T-helper 2 cell (primary cell): ENCODE data around the gene DAAM1.

Experiments used
- DNase-seq, 5 experiments: peaks; one replicate each; pipeline versions ENCODE4 v3.0.0 to v3.0.0-alpha.2; 2012 to 2022
- total RNA-seq, 2 donors: gene quantifications; one replicate each; lab custom pipeline; 2026; lab: John Stamatoyannopoulos, UW

Gene DAAM1
- 15.3 to 23.0 reads per million in 2 donors for total RNA-seq

DNA sequence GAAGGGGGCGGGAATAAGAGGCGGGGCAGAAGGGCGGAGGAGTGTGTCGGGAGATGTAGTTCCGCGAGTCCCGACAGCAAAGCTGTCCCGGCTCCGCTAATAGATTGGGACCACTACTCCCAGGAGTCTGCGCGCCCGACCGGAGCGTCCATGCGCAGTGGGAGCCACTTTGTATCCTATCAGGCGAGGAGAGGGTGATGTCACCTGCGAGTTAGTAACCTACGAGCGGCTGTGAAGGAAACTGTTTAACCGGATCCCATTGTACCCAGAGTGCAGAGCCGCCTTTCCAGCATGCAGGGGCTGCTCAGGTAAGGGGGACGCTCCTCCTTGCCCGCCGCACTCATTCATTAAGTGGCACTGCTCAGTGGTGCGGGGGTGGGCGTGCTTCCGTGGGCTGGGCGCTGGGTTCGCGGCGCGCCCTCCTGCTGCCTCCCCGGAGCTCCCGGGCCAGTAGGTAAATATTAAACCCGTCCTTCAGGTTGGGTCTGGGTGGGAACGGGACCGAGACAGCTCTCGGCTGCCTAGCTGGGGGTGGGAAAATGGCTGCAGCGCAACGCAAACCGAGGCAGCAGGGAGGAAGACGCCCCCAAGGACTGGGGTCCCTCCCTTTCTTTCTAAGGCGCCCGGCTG is at the start of gene DAAM1:
Gene DAAM1 (plus strand): TSS at position 207 of the 630 bp plus-strand sequence. CDS start 74,811 bp downstream, outside the sequence.
- peak; percentile 82 to 99 (median 95) for DNase-seq

GRCh38 chr14:59139324-59139723 is 49.1 kb upstream of the DAAM1 start:
- DNase-seq: no peak

- DNase-seq: no peak
Measured at GRCh38 chr14:59140106-59140843, 48.2 kb upstream of the DAAM1 start.

GRCh38 chr14:59146484-59146883 is 42.0 kb upstream of the DAAM1 start:
- no peak for DNase-seq

GRCh38 chr14:59147007-59147406 is 41.5 kb upstream of the DAAM1 start:
- DNase-seq: no peak

- DNase-seq: no peak
Measured at GRCh38 chr14:59148334-59148900, 40.0 kb upstream of the DAAM1 start.

DNA sequence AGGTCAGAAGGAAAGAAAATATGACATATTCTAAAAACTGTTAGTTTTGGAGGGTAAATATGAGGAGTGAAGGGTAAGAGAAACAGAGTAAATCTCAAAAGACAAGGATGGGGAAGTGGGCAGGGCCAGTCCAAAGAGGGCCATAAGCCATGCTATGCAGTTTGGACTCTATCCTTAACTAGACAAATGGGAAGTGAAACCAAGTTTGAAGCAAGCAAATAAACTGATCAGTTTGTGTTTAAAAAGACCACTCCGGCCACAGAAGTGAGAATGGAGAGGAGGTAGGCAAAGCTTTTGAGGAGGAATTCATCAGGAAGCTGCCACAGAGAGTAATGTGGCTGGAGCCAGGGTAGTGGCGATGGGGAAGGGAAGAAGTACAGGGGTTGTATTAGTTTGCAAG is 37.5 kb upstream of the DAAM1 start:
- DNase-seq: no peak

GRCh38 chr14:59154373-59154772 is 34.1 kb upstream of the DAAM1 start:
- peak in 1 of 5 experiments; percentile 26 for DNase-seq

DNA sequence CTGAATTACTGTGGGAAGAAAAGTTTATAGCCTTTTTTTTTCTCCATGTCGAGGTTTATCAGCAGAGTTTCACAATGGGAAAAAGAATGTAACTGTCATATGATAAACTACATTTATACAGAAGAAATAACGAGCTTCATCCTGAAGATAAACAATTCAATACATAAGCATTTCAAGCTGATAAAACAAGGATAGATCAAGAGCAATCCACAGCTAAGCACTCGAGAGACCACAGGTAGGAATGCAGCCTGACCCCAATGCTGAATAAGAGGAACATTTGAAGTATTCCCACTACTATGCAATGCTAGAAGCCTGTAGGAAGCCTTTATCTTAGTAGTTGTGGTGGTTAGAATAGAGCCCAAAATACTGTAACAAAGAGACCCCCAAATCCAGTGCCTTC is 32.6 kb upstream of the DAAM1 start:
- no peak for DNase-seq

GRCh38 chr14:59159169-59159568 is 29.3 kb upstream of the DAAM1 start:
- no peak for DNase-seq

- no peak for DNase-seq
Measured at GRCh38 chr14:59160506-59160905, 28.0 kb upstream of the DAAM1 start.

GRCh38 chr14:59161561-59162175 is 26.8 kb upstream of the DAAM1 start:
- DNase-seq: peak in 1 of 5 experiments; percentile 7

DNA sequence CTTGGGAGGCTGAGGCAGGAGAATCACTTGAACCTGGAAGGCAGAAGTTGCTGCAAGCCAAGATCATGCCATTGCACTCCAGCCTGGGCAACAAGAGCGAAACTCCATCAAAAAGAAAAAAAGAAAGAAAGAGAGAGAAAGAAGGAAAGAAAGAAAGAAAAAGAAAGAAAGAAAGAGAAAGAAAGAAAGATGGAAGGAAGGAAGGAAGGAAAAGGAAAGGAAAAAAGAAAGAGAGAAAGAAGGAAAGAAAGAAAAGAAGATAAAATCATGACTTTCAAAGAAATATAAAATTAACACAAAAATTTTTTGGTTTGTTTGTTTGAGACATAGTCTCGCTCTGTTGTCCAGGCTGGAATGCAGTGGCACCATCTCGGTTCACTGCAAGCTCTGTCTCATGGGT is 22.2 kb upstream of the DAAM1 start:
- DNase-seq: no peak

DNA sequence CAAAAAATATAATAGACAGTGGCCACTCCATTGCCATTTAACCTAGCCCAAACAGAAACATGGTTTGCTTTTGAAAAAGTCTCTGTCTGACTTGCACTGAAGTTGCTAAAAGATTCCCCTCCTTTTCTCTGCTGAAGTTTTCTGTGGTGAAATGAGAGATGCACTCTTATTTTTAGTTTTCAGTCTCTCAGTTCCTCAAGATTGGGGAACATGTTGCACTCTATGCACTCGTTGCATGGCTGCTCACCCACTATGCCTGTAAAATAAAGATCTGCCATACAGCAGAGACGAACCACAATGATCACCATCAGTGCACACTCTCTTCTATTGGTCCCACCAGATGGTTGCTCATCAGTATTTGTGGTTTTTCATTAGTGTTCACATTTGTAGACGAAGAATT is 13.1 kb upstream of the DAAM1 start:
- DNase-seq: no peak

DNA sequence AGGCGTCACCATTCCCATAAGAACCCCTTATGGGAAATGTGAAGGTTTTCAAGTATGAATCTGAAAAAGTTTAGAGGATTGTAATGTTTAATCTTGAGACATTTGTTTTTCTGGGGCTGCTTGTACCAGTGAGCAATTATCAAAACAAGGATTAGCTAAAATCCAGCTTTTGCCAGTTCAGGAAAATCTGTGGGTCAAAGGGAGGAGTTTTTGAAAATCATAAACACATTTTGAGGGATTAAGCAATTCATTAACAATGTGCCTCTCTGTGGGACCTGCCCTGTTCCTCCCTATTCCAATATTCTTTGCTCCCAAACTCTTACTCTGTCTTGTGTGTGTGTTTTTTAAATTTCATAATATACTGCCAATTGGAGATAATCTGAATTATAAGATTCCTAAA is 11.7 kb upstream of the DAAM1 start:
- no peak for DNase-seq

- DNase-seq: no peak
Measured at GRCh38 chr14:59177262-59177661, 11.2 kb upstream of the DAAM1 start.

DNA sequence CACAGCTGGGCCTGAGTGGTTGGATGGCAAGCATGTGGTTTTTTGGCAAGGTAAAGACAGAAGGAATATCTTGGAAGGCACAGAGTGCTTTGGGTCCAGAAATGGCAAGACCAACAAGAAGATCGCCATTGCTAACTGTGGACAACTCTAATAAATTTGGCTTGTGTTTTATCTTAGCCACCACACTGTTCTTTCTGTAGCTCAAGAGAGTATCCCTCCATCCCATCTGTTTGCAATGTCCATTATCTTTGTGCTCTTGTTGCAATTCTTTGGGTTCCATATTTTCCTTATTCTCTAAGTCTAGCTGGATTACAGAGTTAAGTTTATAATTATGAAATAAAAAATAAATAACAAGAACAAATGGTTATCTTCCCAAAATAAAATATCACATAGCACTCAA is 6.7 kb upstream of the DAAM1 start:
- DNase-seq: no peak

GRCh38 chr14:59182641-59183040 is 5.8 kb upstream of the DAAM1 start:
- DNase-seq: no peak

DNA sequence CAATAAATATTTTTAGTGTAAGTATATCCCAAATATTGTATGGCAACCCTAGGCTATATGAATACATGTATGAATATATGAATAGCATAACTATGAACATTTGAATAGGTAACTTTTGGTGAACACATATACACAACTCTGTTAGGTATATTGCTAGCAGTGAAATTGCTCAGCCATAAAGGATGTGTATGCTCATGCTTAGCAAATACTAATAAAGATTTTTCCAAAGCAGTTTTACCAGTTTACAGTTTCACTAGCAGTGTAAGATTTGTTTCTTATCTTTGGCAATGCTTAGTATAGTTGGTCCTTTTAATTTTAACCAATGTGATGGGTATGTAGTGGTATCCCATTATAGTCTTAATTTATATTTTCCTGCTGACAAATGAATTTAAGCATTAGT is 5.3 kb upstream of the DAAM1 start:
- DNase-seq: no peak

- no peak for DNase-seq
Measured at GRCh38 chr14:59184396-59184795, 4.1 kb upstream of the DAAM1 start.

- DNase-seq: no peak
Measured at GRCh38 chr14:59185676-59186075, 2.8 kb upstream of the DAAM1 start.

GRCh38 chr14:59186306-59186705 is 2.2 kb upstream of the DAAM1 start:
- no peak for DNase-seq

GRCh38 chr14:59187118-59187517 is 1.3 kb upstream of the DAAM1 start:
- DNase-seq: no peak
